ENCODE measurements around the gene AFF1. TPM values are rescaled to one million over a fixed set of nuclear protein-coding genes. Genes with fewer than 3 reads are reported as not detected.
"Not testable (repeated sequence)": the region's sequence is repeated elsewhere in the genome, so short reads cannot be mapped to it uniquely, and the experiment has no call there.

Gene AFF1
- total RNA-seq, 1 experiment from 2014 or later: 52.8 TPM

DNA sequence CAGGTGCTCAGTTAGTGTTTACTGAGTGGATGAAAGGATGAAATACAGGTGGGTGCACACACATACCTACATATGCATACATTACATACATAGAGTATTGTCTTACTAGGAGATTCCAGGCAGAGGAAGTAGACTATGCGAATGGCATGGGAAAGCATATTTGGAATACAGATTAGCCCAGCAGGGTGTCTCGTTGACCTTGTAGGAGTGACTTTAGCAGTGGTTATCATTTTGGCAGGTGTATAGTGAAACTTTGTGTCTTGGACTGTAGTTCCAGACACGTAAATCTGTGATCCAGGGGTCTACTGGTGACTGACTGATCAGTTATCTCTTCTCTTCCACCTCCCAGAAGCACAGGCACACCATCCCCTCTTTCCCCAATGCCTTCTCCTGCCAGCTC is 199.3 kb downstream of the AFF1 start:
- H3K9me2 ChIP-seq (ENCODE audit: insufficient read depth): no peaks in the 10 kb centered on the region
- H3K4me2 ChIP-seq: no peak overlapping the region
- H3K79me2 ChIP-seq (ENCODE audit: low read depth): no peaks in the 10 kb centered on the region
- no peak for TF ChIP-seq EZH2 (IDR thresholded peaks at IDR 0.05; ENCODE audit: low read depth)
- TF ChIP-seq, protein P1, sequence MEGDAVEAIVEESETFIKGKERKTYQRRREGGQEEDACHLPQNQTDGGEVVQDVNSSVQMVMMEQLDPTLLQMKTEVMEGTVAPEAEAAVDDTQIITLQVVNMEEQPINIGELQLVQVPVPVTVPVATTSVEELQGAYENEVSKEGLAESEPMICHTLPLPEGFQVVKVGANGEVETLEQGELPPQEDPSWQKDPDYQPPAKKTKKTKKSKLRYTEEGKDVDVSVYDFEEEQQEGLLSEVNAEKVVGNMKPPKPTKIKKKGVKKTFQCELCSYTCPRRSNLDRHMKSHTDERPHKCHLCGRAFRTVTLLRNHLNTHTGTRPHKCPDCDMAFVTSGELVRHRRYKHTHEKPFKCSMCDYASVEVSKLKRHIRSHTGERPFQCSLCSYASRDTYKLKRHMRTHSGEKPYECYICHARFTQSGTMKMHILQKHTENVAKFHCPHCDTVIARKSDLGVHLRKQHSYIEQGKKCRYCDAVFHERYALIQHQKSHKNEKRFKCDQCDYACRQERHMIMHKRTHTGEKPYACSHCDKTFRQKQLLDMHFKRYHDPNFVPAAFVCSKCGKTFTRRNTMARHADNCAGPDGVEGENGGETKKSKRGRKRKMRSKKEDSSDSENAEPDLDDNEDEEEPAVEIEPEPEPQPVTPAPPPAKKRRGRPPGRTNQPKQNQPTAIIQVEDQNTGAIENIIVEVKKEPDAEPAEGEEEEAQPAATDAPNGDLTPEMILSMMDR (conservative IDR thresholded peaks at IDR 0.05): no peak
- CTCF ChIA-PET: no interaction called here
- H3K9me3 ChIP-seq (ENCODE audit: insufficient read depth, low read depth): no peaks in the 10 kb centered on the region
- H3K36me3 ChIP-seq (ENCODE audit: low read depth): no peaks in the 10 kb centered on the region
- no TSS peak for BruUV-seq (replicated peaks)
- POLR2A ChIA-PET (ENCODE audit: unreplicated experiment): no interaction called here
- no peak overlapping the region for H3K27ac ChIP-seq
- H3K27me3 ChIP-seq (ENCODE audit: insufficient read depth, low read depth): no peaks in the 10 kb centered on the region
- no peak overlapping the region for H3K4me3 ChIP-seq
- no peaks in the 10 kb centered on the region for H3F3A ChIP-seq (ENCODE audit: insufficient read depth, low read depth)
- H4K20me1 ChIP-seq (ENCODE audit: insufficient read depth): no peaks in the 10 kb centered on the region
- H3K4me1 ChIP-seq (replicated peaks; ENCODE audit: insufficient read depth): no peaks in the 10 kb centered on the region
- intact Hi-C loops (cut with micrococcal nuclease; ENCODE audit: unreplicated experiment): no loop called here
- no peak for DNase-seq
- H2AFZ ChIP-seq: no peak overlapping the region

DNA sequence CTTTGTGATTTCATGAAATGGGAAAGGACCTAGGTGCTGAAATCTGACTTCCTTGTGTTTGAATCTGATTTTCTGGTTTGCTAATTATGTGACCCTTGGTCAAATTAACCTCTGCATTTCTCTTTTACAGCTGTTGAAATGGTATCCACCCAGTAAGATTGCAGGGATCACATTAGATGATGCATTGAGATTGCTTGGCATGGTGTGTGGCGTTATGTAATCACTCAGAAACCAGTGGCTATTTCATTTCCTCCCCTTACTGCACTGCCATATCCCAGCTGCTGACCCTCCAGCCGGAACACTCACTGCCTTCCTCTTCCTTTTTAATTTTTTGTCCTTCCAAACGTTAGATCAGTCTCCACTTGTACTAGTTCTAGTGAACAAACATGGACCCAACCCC is 206.6 kb downstream of the AFF1 start:
- no peak overlapping the region for H3K4me2 ChIP-seq
- H3K36me3 ChIP-seq (ENCODE audit: low read depth): no peaks in the 10 kb centered on the region
- POLR2A ChIA-PET (ENCODE audit: unreplicated experiment): no interaction called here
- no peak overlapping the region for H3K4me3 ChIP-seq
- H3K27ac ChIP-seq: no peak overlapping the region
- TF ChIP-seq, protein P1 (conservative IDR thresholded peaks at IDR 0.05): no peak
- no peak for TF ChIP-seq EZH2 (IDR thresholded peaks at IDR 0.05; ENCODE audit: low read depth)
- H4K20me1 ChIP-seq (ENCODE audit: insufficient read depth): no peaks in the 10 kb centered on the region
- no TSS peak for BruUV-seq (replicated peaks)
- H3K27me3 ChIP-seq (ENCODE audit: insufficient read depth, low read depth): no peaks in the 10 kb centered on the region
- H2AFZ ChIP-seq: no peak overlapping the region
- H3K79me2 ChIP-seq (ENCODE audit: low read depth): no peaks in the 10 kb centered on the region
- no peaks in the 10 kb centered on the region for H3F3A ChIP-seq (ENCODE audit: insufficient read depth, low read depth)
- no peaks in the 10 kb centered on the region for H3K4me1 ChIP-seq (replicated peaks; ENCODE audit: insufficient read depth)
- H3K9me3 ChIP-seq (ENCODE audit: insufficient read depth, low read depth): no peaks in the 10 kb centered on the region
- intact Hi-C loops (cut with micrococcal nuclease; ENCODE audit: unreplicated experiment): no loop called here
- DNase-seq: no peak
- CTCF ChIA-PET: no interaction called here
- no peaks in the 10 kb centered on the region for H3K9me2 ChIP-seq (ENCODE audit: insufficient read depth)

DNA sequence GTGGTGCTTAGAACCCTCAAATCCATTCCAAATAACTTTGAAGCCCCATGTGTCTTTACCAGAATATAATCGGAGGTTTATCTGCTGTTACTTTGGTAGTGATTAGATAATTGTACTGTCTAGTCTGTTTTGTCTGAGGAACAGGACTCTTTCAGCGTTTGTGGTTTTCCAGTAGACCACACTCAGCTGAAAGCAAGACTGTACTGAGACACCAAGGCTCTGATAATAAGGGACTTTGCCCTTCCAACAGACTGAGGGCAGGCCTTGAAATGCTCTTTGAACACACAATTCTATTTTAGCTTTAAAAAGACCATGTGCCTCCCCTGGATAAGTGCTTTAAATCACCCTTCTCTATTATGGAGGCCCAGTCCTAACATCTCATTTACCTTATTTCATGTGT is 209.5 kb downstream of the AFF1 start:
- no peaks in the 10 kb centered on the region for H3F3A ChIP-seq (ENCODE audit: insufficient read depth, low read depth)
- H4K20me1 ChIP-seq (ENCODE audit: insufficient read depth): no peaks in the 10 kb centered on the region
- H3K27me3 ChIP-seq (ENCODE audit: insufficient read depth, low read depth): no peaks in the 10 kb centered on the region
- H3K9me3 ChIP-seq (ENCODE audit: insufficient read depth, low read depth): no peaks in the 10 kb centered on the region
- no peak overlapping the region for H3K27ac ChIP-seq
- no peak for DNase-seq
- H3K36me3 ChIP-seq (ENCODE audit: low read depth): no peaks in the 10 kb centered on the region
- BruUV-seq (replicated peaks): no TSS peak
- ChIA-PET CTCF (no interaction called here), POLR2A (ENCODE audit: unreplicated experiment) (no interaction called here)
- TF ChIP-seq, protein P1 (conservative IDR thresholded peaks at IDR 0.05): no peak
- no peak for TF ChIP-seq EZH2 (IDR thresholded peaks at IDR 0.05; ENCODE audit: low read depth)
- no peak overlapping the region for H3K4me3 ChIP-seq
- no peaks in the 10 kb centered on the region for H3K9me2 ChIP-seq (ENCODE audit: insufficient read depth)
- intact Hi-C loops (cut with micrococcal nuclease; ENCODE audit: unreplicated experiment): no loop called here
- no peaks in the 10 kb centered on the region for H3K4me1 ChIP-seq (replicated peaks; ENCODE audit: insufficient read depth)
- H3K4me2 ChIP-seq: no peak overlapping the region
- H2AFZ ChIP-seq: no peak overlapping the region
- no peaks in the 10 kb centered on the region for H3K79me2 ChIP-seq (ENCODE audit: low read depth)

DNA sequence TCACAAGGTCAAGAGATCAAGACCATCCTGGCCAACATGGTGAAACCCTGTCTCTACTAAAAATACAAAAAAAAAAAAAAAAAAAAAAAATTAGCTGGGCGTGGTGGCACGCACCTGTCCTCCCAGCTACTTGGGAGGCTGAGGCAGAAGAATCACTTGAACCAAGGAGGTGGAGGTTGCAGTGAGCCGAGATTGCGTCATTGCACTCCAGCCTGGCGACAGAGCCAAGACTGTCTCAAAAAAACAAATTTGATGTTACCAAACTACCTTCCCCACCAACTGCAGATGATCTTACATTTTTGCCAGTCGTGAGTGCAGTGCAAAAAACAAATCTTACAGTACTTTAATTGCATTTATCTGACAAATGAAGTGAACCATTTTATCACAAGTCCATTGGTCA is 211.1 kb downstream of the AFF1 start:
- H3K9me3 ChIP-seq (ENCODE audit: insufficient read depth, low read depth); H3K4me3 ChIP-seq; H3K4me1 ChIP-seq (replicated peaks; ENCODE audit: insufficient read depth); BruUV-seq (replicated peaks); DNase-seq; H4K20me1 ChIP-seq (ENCODE audit: insufficient read depth); H3K79me2 ChIP-seq (ENCODE audit: low read depth); H3K36me3 ChIP-seq (ENCODE audit: low read depth); H3K9me2 ChIP-seq (ENCODE audit: insufficient read depth); H3F3A ChIP-seq (ENCODE audit: insufficient read depth, low read depth); intact Hi-C loops (cut with micrococcal nuclease; ENCODE audit: unreplicated experiment); H3K27ac ChIP-seq; H2AFZ ChIP-seq; CTCF ChIA-PET; H3K4me2 ChIP-seq; POLR2A ChIA-PET (ENCODE audit: unreplicated experiment); H3K27me3 ChIP-seq (ENCODE audit: insufficient read depth, low read depth): not testable (repeated sequence)
